H1 (cell line): Measurements from ENCODE around the gene CEP44. TPM values are rescaled to one million over a fixed set of nuclear protein-coding genes. Genes with fewer than 3 reads are reported as not detected.

ENCODE experiments used
- GABPA ChIP-seq: IDR thresholded peaks from 2 replicates; pipeline ENCODE4 v1.6.1; 2011; ENCODE audit warnings: mild to moderate bottlenecking, low read length, moderate library complexity, borderline replicate concordance; ENCODE audit not compliant: insufficient read depth
- HDAC2 ChIP-seq, 2 experiments: fragments of 300-600 bp in 1 of 2; sonication (generic) in 1 of 2; IDR thresholded peaks; 2 replicates each; pipeline ENCODE4 v1.6.1; 2011 to 2012; ENCODE audit warnings: low read depth in 2 of 2, low read length in 2 of 2, mild to moderate bottlenecking in 2 of 2, moderate library complexity in 2 of 2, borderline replicate concordance in 1 of 2, inconsistent platforms in 1 of 2
- HDAC6 ChIP-seq: IDR thresholded peaks from one replicate; pipeline ENCODE4 v1.7.1; 2012; ENCODE audit warnings: low read depth, mild to moderate bottlenecking, inconsistent platforms, low read length, moderate library complexity
- RFX5 ChIP-seq: IDR thresholded peaks from 2 replicates; pipeline ENCODE4 v1.6.1; 2011; ENCODE audit warnings: low read depth, low read length, improper control_type of control experiment, borderline replicate concordance
- SIX5 ChIP-seq: IDR thresholded peaks from 2 replicates; pipeline ENCODE4 v1.6.1; 2011; ENCODE audit warnings: mild to moderate bottlenecking, low read depth, low read length
- polyA plus RNA-seq, 7 experiments: library from polyadenylated mRNA; depleted of rRNA in 3 of 7; stranded (reverse) in 5 of 7; unstranded in 2 of 7; fragments of >200 nt in 5 of 7; fragments of 200-250 nt in 2 of 7; gene quantifications; 1 replicate in 5 of 7; 2 replicates in 1 of 7; 4 replicates in 1 of 7; pipeline versions ENCODE4 v1.2.1 to v1.2.3, GENCODE V29; 2011 to 2013; ENCODE audit warnings: missing spikeins in 2 of 7, mixed read lengths in 2 of 7
- total RNA-seq: library from RNA; stranded (reverse); fragmentation: NEBNext Ultra II Directional; extraction: Animal tissue kit (Norgen Biotek cat#: 25700); gene quantifications from 2 replicates; pipeline ENCODE4 v1.2.1, GENCODE V29; 2021

CEP44 gene
- total and polyA plus RNA-seq, 2 of the 8 experiments (the other 6 are each of a cell fraction or from before 2014, with no cell fraction given), result 3.4 to 17.1 TPM

GRCh38 chr4:174305961-174306360, 22.2 kb downstream of the CEP44 start (continued):
- TF ChIP-seq SIX5 (no peak), HDAC6 (no peak), GABPA (no peak), RFX5 (no peak), HDAC2 (IDR thresholded peaks at IDR 0.05; ENCODE audit: borderline replicate concordance in 1 of 2, low read depth in 2 of 2, low read length in 2 of 2) (no peak)
